GM18858 (cell line): ENCODE results near the gene HPS6.

Experiments used
- ATAC-seq: cut with Tn5 transposase; IDR thresholded peaks from one replicate; pipeline ENCODE4 v1.9.1; 2021; ENCODE audit not compliant: unreplicated experiment

The HPS6 gene

GRCh38 chr10:102068216-102068615, 3.1 kb downstream of the HPS6 start:
- no peak for ATAC-seq

GRCh38 chr10:102069071-102069470, 3.9 kb downstream of the HPS6 start:
- ATAC-seq = no peak

DNA sequence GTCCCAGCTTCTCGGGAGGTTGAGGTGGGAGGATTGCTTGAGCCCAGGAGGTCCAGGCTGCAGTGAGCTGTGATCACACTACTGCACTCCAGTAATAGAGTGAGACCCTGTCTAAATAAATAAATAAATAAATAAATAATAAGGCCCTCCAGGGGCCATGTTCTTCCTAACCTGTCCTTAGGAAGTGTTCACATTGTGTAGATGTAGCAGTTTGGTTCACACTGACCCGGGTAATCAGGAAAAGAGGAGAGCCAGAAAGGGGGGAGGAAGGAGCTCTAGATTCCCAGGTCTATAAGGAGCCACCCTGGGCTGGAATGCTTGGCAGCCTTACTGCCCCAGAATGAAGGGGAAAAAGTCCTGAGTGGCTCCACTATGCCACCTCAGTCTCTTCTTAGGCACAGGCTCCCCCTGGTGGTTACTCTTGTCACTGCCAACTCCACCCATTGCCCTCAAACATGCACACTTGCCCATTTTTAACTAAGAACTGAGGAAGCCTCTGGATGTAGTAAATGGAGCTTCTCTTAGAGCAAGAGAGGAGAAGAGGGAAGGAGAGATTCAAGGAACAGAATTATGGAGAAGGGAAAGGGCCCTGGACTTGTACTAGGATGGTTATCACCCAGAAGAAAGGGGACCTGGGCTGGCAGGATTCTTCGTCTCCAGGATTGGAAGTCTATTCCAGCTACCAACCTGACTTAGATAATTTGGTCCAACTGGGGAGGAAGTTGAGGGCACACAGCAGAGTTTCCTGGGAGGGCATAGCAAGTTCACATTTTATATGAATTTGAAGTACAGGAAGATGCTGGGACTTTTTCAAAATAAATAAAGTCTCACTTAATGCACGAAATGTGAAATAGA, 7.8 kb downstream of the HPS6 start:
- no peak for ATAC-seq

DNA sequence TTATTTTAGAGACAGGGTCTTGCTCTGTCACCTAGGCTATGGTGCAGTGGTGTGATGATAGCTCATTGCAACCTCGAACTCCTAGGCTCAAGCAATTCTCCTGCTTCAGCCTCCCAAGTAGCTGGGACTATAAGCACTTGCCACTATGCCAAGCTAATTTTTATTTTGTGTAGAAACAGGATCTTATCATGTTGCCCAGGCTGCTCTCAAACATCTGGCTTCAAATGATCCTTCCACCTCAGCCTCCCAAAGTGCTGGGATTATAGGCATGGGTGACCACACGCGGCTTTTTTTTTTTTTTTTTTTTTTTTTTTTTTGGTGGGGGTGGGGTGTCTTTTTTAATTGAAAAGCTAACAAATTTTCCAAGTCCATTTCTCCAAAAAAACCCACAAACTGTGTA, 18.4 kb downstream of the HPS6 start:
- ATAC-seq = no peak

DNA sequence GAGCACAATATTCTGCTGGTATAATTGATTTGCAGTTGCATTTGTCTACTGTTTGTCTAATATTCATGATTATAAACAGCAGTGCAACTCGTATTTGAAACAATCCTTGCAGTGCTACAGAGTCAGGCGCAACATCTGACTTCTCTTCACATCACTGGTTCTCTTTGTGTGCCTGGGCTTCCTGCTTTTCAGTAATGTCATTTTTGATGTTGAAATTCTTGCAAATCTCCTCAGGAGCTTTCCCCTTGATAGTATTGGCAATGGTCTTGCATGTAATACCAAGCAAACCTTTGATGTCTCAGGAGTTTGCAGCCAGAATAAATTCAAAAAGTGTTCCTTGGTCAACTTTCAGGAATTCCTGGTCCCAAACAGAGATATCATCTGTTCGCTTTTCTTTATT, 20.2 kb downstream of the HPS6 start:
- no peak for ATAC-seq

DNA sequence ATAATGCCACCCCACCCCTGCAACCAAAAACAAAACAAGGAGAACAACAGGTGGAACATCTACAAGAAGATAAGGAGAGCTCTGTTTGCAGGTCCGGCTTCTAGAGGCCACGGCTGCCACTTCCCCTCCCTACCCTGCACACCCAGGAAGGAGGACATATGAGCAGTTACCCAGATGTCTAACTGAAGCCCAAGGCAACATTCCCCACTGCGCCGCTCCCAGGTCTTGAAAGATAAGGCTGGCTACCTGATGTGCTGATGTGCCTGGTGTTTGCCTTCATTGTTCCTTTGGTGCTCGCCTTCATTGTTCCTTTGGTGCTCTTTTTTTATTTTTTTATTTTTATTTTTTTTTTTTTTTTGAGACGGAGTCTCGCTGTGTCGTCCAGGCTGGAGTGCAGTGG, 21.0 kb downstream of the HPS6 start:
- no peak for ATAC-seq

DNA sequence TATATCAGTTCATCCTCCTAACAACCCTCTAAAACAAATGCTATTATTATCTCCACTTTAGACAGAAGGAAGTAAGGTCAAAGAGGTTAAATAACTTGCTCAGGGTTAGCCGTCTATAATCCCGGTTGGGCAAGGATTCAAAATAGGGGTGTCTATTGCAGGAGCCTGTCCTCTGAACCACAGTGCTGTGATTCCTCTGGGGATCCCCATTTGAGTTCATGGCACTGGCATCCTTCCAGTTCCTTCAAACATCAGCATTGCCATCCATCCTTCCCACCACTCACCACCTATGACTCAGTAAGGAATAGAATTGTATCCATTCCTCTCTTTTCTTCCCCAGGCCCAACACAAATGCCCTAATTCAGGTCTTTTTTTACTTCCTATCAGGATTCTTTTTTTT, 25.6 kb downstream of the HPS6 start:
- ATAC-seq = no peak

GRCh38 chr10:102096449-102096848, 31.3 kb downstream of the HPS6 start:
- no peak for ATAC-seq

- no peak for ATAC-seq
Measured at GRCh38 chr10:102101152-102101551, 36.0 kb downstream of the HPS6 start.

GRCh38 chr10:102102421-102102820, 37.3 kb downstream of the HPS6 start:
- no peak for ATAC-seq

GRCh38 chr10:102106998-102107397, 41.8 kb downstream of the HPS6 start:
- ATAC-seq = no peak

DNA sequence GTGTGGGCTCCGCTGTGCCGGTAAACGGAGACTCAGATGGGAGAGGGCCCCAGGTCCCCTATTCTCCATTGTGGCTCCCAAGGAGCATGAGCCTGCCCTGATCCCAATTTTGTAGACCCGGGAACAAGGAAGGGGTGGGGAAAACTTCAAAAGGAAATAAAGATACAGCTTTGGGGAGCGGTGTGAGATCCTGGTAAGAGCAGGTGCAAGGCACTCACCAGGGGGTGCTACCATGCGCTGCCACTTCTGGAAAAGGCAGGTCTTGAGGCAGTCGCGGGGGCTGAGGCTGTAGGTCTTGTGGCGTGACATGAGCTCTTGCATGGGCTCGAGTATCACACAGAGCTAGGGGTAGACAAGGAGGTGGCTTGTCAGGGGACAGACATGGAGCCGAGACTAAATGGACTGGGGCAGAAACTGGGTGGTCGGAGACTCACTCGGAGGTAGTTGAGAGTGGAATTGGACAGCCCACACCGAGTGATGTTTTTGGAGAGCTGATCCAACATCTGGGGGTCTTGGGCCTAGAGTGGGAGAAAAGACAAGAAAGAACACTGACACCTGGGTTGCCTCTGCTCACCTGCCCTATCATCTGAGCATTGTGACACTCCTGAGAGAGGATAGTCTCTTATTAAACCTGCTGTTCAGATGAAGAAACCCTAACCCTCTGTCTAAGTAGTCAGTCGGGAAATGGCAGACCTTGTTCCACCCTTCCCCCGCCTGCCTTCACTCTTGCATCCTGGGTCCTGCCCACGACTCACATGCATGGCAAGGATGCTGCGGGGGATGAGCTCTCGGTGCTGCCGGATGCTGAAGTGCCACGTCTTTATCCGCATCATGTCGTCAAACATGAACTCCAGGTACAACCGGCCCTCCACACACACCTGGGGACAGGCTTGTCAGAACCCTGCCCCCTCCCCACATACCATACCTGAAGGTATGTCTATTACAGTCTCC, 44.3 kb downstream of the HPS6 start:
- ATAC-seq = no peak

DNA sequence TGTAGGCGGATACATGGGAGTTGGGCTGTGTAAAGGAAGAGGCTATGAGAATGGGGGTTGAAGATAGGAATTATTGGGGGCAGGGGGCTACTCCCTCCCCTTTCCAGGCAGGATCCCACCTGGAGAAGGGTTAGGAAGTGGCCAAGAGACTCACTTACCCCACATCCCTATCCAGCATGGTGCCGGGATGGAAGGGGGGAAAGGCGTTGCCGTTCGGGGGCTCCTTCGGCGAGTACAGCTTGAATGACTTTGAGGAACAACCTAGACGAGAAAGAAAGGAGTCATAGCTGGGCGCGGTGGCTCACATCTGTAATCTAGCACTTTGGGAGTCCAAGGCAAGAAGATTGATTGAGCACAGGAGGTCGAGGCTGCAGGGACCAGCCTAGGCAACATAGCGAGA, 46.1 kb downstream of the HPS6 start:
- no peak for ATAC-seq

DNA sequence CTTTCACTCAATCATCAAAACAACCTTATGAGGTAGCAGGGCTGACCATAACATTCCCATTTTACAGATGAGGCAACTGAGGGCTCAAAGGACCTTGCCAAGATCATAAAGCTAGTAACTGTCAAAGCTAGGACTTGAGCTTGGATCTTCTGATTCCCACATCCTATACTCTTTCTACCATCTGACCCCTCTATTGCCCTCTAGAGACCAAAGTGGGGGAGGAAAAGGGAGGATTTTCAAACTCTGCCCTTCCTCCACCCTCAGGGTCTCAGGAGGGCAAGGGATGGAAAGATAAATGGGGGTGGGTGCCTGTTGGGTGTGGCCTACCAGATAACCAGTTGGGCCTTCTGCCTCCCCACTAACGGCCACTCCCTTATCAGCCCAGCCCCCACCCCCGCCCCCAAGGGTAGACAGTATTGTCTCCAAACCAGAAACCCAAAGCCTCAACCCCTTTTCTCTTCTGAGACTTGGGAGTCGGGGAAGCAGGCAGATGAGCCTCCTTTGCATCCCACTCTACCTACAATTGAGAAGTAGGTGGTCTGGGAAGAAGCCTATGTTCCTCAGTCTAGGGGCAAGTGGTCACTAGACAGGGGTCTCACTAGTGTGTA, 47.2 kb downstream of the HPS6 start:
- ATAC-seq = no peak

DNA sequence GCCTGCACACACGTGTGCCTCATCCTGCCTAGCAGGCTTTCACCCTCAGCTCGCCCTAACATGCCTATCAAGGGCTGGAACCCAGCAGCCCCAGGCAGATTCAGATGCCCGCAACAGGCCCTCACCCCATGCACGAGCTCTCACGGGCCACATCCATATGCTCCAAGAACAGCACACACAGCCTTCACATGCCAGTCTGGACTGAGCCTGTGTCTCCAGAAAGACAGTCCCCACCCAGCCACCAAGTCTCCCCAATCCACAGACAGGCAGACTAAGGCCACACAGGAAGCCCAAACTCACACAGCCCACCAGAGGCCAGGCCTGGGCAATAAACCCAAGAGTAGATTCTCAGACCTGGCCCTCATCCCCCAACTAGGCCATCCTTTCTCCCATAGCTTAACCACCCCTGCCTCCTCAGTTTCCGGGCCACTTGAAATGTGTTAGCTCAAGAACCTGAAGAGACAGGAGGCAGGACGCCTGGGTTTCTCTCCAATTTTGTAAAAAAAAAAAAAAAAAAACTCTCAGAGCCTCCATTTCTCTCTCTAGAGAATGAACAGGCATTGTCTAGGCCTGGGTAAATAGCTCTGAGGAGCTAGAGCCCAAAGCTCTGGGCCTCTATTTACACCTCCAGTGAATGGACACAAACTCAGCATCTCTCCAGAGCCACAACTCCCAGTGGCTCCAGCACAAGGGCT, 48.3 kb downstream of the HPS6 start:
- ATAC-seq = no peak

GRCh38 chr10:102113956-102114857, 49.1 kb downstream of the HPS6 start:
- ATAC-seq = no peak

- ATAC-seq = peak; percentile 50
Measured at GRCh38 chr10:102114861-102115618, 49.9 kb downstream of the HPS6 start.

DNA sequence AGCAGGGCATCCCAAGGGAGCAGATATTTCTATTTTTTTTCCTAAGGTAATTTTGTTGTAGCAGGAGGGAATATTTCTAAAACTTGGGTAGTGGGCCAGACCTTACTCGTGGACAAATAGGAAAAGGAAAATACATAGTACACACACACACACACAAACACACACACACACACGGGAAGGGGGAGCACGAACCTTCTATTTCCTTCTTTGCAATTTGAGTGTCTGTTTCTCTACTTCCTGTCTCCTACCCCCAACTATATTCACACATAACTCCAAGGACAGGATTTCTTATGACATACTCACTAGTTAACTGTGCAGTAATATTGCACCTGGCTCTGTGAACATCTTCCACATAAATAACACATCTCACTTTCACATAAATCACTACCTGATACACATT, 50.6 kb downstream of the HPS6 start:
- ATAC-seq = no peak

GRCh38 chr10:102116656-102117055, 51.5 kb downstream of the HPS6 start:
- no peak for ATAC-seq
